Mesendoderm (in vitro differentiated cells): ENCODE measurements around the gene GDPD5.

Experiments used
- DNase-seq: peaks from one replicate; pipeline ENCODE4 v3.0.0; 2013
- H2AK5ac ChIP-seq: 2 replicates; pipeline ENCODE4 v1.6.1; 2013; ENCODE audit warnings: low read length, inconsistent platforms
- H2BK120ac ChIP-seq: 2 replicates; pipeline ENCODE4 v1.6.1; 2013; ENCODE audit warnings: low read depth, mild to moderate bottlenecking, low read length, moderate library complexity, mixed read lengths
- H2BK15ac ChIP-seq: replicated peaks from 2 replicates; pipeline ENCODE4 v1.6.1; 2013; ENCODE audit warnings: low read depth, mild to moderate bottlenecking, moderate library complexity
- H2BK5ac ChIP-seq: 2 replicates; pipeline ENCODE4 v1.6.1; 2013; ENCODE audit warnings: low read length, inconsistent platforms
- H3K18ac ChIP-seq: 2 replicates; pipeline ENCODE4 v1.6.1; 2013; ENCODE audit warnings: mild to moderate bottlenecking, low read length, mixed read lengths
- H3K23ac ChIP-seq: one replicate; pipeline ENCODE4 v1.6.1; 2013; ENCODE audit warnings: low read length
- H3K27ac ChIP-seq: 2 replicates; pipeline ENCODE4 v1.5.1; 2013; ENCODE audit warnings: low read depth, mild to moderate bottlenecking, inconsistent platforms, low read length, moderate library complexity
- H3K27me3 ChIP-seq: 2 replicates; pipeline ENCODE4 v1.6.1; 2013; ENCODE audit warnings: low read length, control low read depth, mild to moderate bottlenecking, inconsistent platforms; ENCODE audit not compliant: insufficient read depth, poor library complexity
- H3K36me3 ChIP-seq: 2 replicates; pipeline ENCODE4 v1.6.1; 2013; ENCODE audit warnings: low read length, inconsistent platforms; ENCODE audit not compliant: control insufficient read depth, insufficient read depth
- H3K4ac ChIP-seq: one replicate; pipeline ENCODE4 v1.6.1; 2013; ENCODE audit warnings: low read depth, mild to moderate bottlenecking, low read length, moderate library complexity
- H3K4me1 ChIP-seq: 2 replicates; pipeline ENCODE4 v1.6.1; 2013; ENCODE audit warnings: low read depth, low read length, inconsistent platforms; ENCODE audit not compliant: control insufficient read depth
- H3K4me2 ChIP-seq: 2 replicates; pipeline ENCODE4 v1.6.1; 2013; ENCODE audit warnings: low read length
- H3K4me3 ChIP-seq: 2 replicates; pipeline ENCODE4 v1.5.1; 2013; ENCODE audit warnings: mild to moderate bottlenecking, low read length
- H3K56ac ChIP-seq: one replicate; pipeline ENCODE4 v1.6.1; 2013; ENCODE audit warnings: low read length
- H3K79me1 ChIP-seq: 2 replicates; pipeline ENCODE4 v1.6.1; 2013; ENCODE audit warnings: low read length, inconsistent platforms
- H3K79me2 ChIP-seq: 2 replicates; pipeline ENCODE4 v1.6.1; 2013; ENCODE audit warnings: mild to moderate bottlenecking, low read length; ENCODE audit not compliant: control insufficient read depth, insufficient read depth
- H3K9ac ChIP-seq: 2 replicates; pipeline ENCODE4 v1.6.1; 2013; ENCODE audit warnings: low read length, inconsistent platforms
- H4K5ac ChIP-seq: one replicate; pipeline ENCODE4 v1.6.1; 2013; ENCODE audit warnings: low read length
- H4K8ac ChIP-seq: one replicate; pipeline ENCODE4 v1.6.1; 2013; ENCODE audit warnings: low read depth, mild to moderate bottlenecking, control low read depth, low read length, moderate library complexity
- WGBS: extraction: QIAGEN DNeasy Blood & Tissue Kit; methylation state at CpG from one replicate; pipeline ENCODE4 v1.1.7; 2013; ENCODE audit warnings: low lambda C conversion rate, missing lambda C conversion rate; ENCODE audit not compliant: insufficient coverage; ENCODE audit errors: extremely low coverage; 5-methylcytosine and 5-hydroxymethylcytosine counted together

GDPD5 gene

DNA sequence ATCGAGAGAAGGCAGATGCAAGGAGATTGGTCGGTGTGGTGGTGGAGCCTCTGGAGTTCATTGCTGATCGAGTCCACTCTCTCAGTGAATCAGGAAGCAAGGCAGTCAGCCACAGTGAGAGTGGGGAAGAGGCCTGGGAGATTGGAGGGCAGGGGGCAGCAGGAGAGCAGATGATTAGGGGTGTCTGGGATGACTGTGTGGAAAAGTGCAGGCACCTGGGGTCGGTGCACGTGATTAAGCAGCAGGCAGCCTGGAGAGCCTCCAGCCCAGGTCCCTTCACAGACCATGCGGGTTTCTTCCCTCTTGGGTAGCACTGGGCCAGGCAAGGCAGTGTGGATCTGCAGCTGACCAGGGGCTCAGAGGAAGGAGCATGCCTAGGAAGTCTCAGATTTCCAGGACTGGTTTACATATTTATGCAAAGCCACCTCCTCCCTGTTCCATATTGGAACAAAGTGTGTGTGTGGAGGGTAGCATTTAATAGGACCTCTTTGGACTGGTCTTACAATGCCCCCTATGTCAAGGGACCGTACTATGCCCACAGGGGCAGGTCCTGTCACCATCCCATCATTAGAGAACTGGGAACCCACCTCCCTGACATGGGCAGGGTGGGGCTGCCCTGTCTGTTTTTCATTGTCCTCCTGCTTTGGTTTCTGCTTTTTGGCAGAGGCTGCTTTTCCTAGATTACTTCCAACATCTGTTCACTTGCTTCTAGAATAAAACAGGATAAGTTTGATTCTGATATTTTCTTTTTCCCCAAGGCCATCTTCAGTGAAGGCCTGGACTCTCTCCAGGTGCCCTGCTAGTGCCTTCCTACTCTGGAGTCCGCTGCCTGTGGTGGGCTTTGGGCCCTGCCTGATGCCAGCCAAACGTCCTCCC lies 14.0 kb upstream of the GDPD5 start:
- no peak overlapping the region for H3K4me2 ChIP-seq
- no peaks in the 10 kb centered on the region for H3K79me1 ChIP-seq
- H4K8ac ChIP-seq = no peak overlapping the region
- no peak overlapping the region for H2BK120ac ChIP-seq
- H3K56ac ChIP-seq = no peak overlapping the region
- H3K79me2 ChIP-seq = no peaks in the 10 kb centered on the region
- no peak overlapping the region for H3K23ac ChIP-seq
- no peak overlapping the region for H3K27ac ChIP-seq
- DNase-seq = no peak
- no peak overlapping the region for H4K5ac ChIP-seq
- H2BK5ac ChIP-seq = no peak overlapping the region
- H2AK5ac ChIP-seq = no peak overlapping the region
- H3K18ac ChIP-seq = no peak overlapping the region
- H3K9ac ChIP-seq = no peak overlapping the region
- H3K36me3 ChIP-seq = no peaks in the 10 kb centered on the region
- WGBS = no CpG with 5 or more reads among the region's 9 CpGs
- no peak overlapping the region for H2BK15ac ChIP-seq
- H3K4me1 ChIP-seq = peaks cover 3% of the 10 kb centered on the region
- no peak overlapping the region for H3K4me3 ChIP-seq
- no peaks in the 10 kb centered on the region for H3K27me3 ChIP-seq
- no peak overlapping the region for H3K4ac ChIP-seq

GRCh38 chr11:75538150-75538942 lies 12.6 kb upstream of the GDPD5 start:
- no peak overlapping the region for H3K4me3 ChIP-seq
- H4K8ac ChIP-seq = no peak overlapping the region
- H3K27me3 ChIP-seq = no peaks in the 10 kb centered on the region
- H2BK5ac ChIP-seq = no peak overlapping the region
- H2BK120ac ChIP-seq = no peak overlapping the region
- no peak overlapping the region for H3K4me2 ChIP-seq
- no peak overlapping the region for H3K4ac ChIP-seq
- H3K4me1 ChIP-seq = peaks cover 3% of the 10 kb centered on the region
- no peak overlapping the region for H3K23ac ChIP-seq
- no peak overlapping the region for H2BK15ac ChIP-seq
- no peak overlapping the region for H3K18ac ChIP-seq
- no CpG with 5 or more reads among the region's 11 CpGs for WGBS
- no peaks in the 10 kb centered on the region for H3K79me2 ChIP-seq
- DNase-seq = no peak
- H3K36me3 ChIP-seq = no peaks in the 10 kb centered on the region
- no peak overlapping the region for H3K9ac ChIP-seq
- H4K5ac ChIP-seq = no peak overlapping the region
- H2AK5ac ChIP-seq = no peak overlapping the region
- no peak overlapping the region for H3K56ac ChIP-seq
- no peaks in the 10 kb centered on the region for H3K79me1 ChIP-seq
- H3K27ac ChIP-seq = no peak overlapping the region

DNA sequence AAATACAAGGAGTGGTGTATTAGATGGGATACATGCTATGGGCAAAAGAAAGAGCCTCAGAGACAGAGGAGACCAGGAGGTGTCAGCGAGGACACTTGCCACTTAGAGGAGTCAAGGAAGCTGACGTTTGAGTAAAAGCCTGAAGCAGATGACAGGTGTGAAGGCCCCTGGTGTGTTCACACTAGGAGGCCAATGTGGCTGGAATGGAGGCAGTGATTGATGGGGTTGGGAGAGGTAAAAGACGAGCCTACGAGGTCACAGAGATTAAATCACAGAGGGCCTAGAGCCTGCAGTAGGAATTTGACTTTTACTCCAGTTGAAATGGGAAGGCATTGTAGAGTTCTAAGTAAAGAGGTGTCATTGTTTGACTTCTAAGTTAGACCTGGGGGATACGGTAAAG lies 12.0 kb upstream of the GDPD5 start:
- no CpG with 5 or more reads among the region's 5 CpGs for WGBS
- Histone ChIP-seq H3K9ac (no peak overlapping the region), H4K5ac (no peak overlapping the region), H2BK120ac (no peak overlapping the region), H3K4ac (no peak overlapping the region), H3K23ac (no peak overlapping the region), H3K27me3 (no peaks in the 10 kb centered on the region), H3K4me3 (no peak overlapping the region), H3K4me1 (peaks cover 3% of the 10 kb centered on the region), H3K56ac (no peak overlapping the region), H3K36me3 (no peaks in the 10 kb centered on the region), H3K79me2 (no peaks in the 10 kb centered on the region), H3K79me1 (no peaks in the 10 kb centered on the region), H3K27ac (no peak overlapping the region), H2BK5ac (no peak overlapping the region), H2BK15ac (no peak overlapping the region), H3K4me2 (no peak overlapping the region), H2AK5ac (no peak overlapping the region), H4K8ac (no peak overlapping the region), H3K18ac (no peak overlapping the region)
- DNase-seq = peak; percentile 83

- Histone ChIP-seq H4K8ac (no peak overlapping the region), H3K18ac (no peak overlapping the region), H3K4ac (no peak overlapping the region), H3K79me2 (no peaks in the 10 kb centered on the region), H2AK5ac (no peak overlapping the region), H2BK15ac (no peak overlapping the region), H3K4me2 (no peak overlapping the region), H3K79me1 (no peaks in the 10 kb centered on the region), H2BK5ac (no peak overlapping the region), H3K36me3 (no peaks in the 10 kb centered on the region), H3K4me3 (no peak overlapping the region), H3K56ac (no peak overlapping the region), H3K27ac (no peak overlapping the region), H3K4me1 (peaks cover 3% of the 10 kb centered on the region), H3K9ac (no peak overlapping the region), H2BK120ac (no peak overlapping the region), H3K23ac (no peak overlapping the region), H3K27me3 (no peaks in the 10 kb centered on the region), H4K5ac (no peak overlapping the region)
- WGBS = no CpG with 5 or more reads among the region's 13 CpGs
- peak; percentile 76 for DNase-seq
Measured at GRCh38 chr11:75536786-75537641, 11.3 kb upstream of the GDPD5 start.

GRCh38 chr11:75535071-75535470 lies 9.3 kb upstream of the GDPD5 start:
- no peak overlapping the region for H4K8ac ChIP-seq
- no peak overlapping the region for H3K23ac ChIP-seq
- no peaks in the 10 kb centered on the region for H3K27me3 ChIP-seq
- H2BK15ac ChIP-seq = no peak overlapping the region
- no peak overlapping the region for H3K18ac ChIP-seq
- H3K27ac ChIP-seq = no peak overlapping the region
- H3K4me1 ChIP-seq = peaks cover 3% of the 10 kb centered on the region
- no peaks in the 10 kb centered on the region for H3K36me3 ChIP-seq
- no peak overlapping the region for H3K56ac ChIP-seq
- H3K79me2 ChIP-seq = no peaks in the 10 kb centered on the region
- no peak overlapping the region for H2BK120ac ChIP-seq
- no peak for DNase-seq
- H3K4me2 ChIP-seq = no peak overlapping the region
- no peak overlapping the region for H3K9ac ChIP-seq
- no CpG with 5 or more reads among the region's 1 CpG for WGBS
- no peaks in the 10 kb centered on the region for H3K79me1 ChIP-seq
- H2BK5ac ChIP-seq = no peak overlapping the region
- no peak overlapping the region for H3K4me3 ChIP-seq
- no peak overlapping the region for H3K4ac ChIP-seq
- H4K5ac ChIP-seq = no peak overlapping the region
- no peak overlapping the region for H2AK5ac ChIP-seq
